PFSK-1 (cell line): ENCODE data around the gene TMEM125.

Experiments
- FOXP2 ChIP-seq: optimal IDR thresholded peaks from 2 replicates; pipeline ENCODE3; 2011; ENCODE audit warnings: borderline replicate concordance, control low read depth, inconsistent platforms; ENCODE audit not compliant: insufficient read depth; ENCODE audit errors: extremely low read length, extremely low read depth
- POLR2AphosphoS5 ChIP-seq: IDR thresholded peaks from 2 replicates; pipeline ENCODE4 v1.6.1; 2012; ENCODE audit warnings: low read depth, mild to moderate bottlenecking, control low read depth, low read length, moderate library complexity
- REST ChIP-seq, 2 experiments: IDR thresholded peaks; 2 replicates each; pipeline versions ENCODE4 v1.6.1 to v1.8.0; 2011 to 2012; ENCODE audit warnings: low read depth in 2 of 2, low read length in 2 of 2, control low read depth in 1 of 2, inconsistent platforms in 1 of 2, mild to moderate bottlenecking in 1 of 2, moderate library complexity in 1 of 2; ENCODE audit not compliant: insufficient read depth in 1 of 2
- SIN3A ChIP-seq: IDR thresholded peaks from 2 replicates; pipeline ENCODE4 v1.6.1; 2012; ENCODE audit warnings: mild to moderate bottlenecking, low read length, moderate library complexity, borderline replicate concordance; ENCODE audit not compliant: insufficient read depth
- TAF1 ChIP-seq: IDR thresholded peaks from 2 replicates; pipeline ENCODE4 v1.6.1; 2012; ENCODE audit warnings: low read length, control low read depth, borderline replicate concordance; ENCODE audit not compliant: insufficient read depth

Gene TMEM125

GRCh38 chr1:43313771-43314170, 44.0 kb downstream of the TMEM125 start:
- TF ChIP-seq POLR2AphosphoS5 (no peak), FOXP2 (no peak), SIN3A (no peak), REST (IDR thresholded peaks at IDR 0.05; ENCODE audit: insufficient read depth in 1 of 2, low read depth in 2 of 2, low read length in 2 of 2) (no peak), TAF1 (no peak)

- TF ChIP-seq TAF1 (no peak), SIN3A (no peak), REST (IDR thresholded peaks at IDR 0.05; ENCODE audit: insufficient read depth in 1 of 2, low read depth in 2 of 2, low read length in 2 of 2) (no peak), POLR2AphosphoS5 (no peak), FOXP2 (no peak)
These were observed 44.5 kb downstream of the TMEM125 start for GRCh38 chr1:43314233-43314632.

- TF ChIP-seq SIN3A (no peak), FOXP2 (no peak), TAF1 (no peak), REST (IDR thresholded peaks at IDR 0.05; ENCODE audit: insufficient read depth in 1 of 2, low read depth in 2 of 2, low read length in 2 of 2) (no peak), POLR2AphosphoS5 (no peak)
These were observed 45.7 kb downstream of the TMEM125 start for GRCh38 chr1:43315481-43315880.

- no peak for TF ChIP-seq SIN3A
- no peak for TF ChIP-seq REST (IDR thresholded peaks at IDR 0.05; ENCODE audit: insufficient read depth in 1 of 2, low read depth in 2 of 2, low read length in 2 of 2)
- no peak for TF ChIP-seq TAF1
- no peak for TF ChIP-seq FOXP2
- TF ChIP-seq POLR2AphosphoS5, result no peak
These were observed 46.4 kb downstream of the TMEM125 start for GRCh38 chr1:43315963-43316737.
